T follicular helper cell (primary cell): Measurements from ENCODE around the gene AGBL3.

Source experiments
- DNase-seq: peaks from one replicate; pipeline ENCODE4 v3.0.0-alpha.2; 2020; ENCODE audit warnings: low read depth
- total RNA-seq, 2 experiments: gene quantifications; one replicate each; lab custom pipeline; 2026; lab: John Stamatoyannopoulos, UW

The AGBL3 gene
- total RNA-seq: 2.1 to 3.8 reads per million in 2 experiments

GRCh38 chr7:134986363-134987251 lies at the start of gene AGBL3:
AGBL3 (plus strand) TSS chr7:134986508; CDS start chr7:134987934, 1,426 bp downstream.
- DNase-seq: peak; percentile 80

GRCh38 chr7:134936893-134937510 lies 49.3 kb upstream of the AGBL3 start:
- no peak for DNase-seq

GRCh38 chr7:134938141-134938540 lies 48.2 kb upstream of the AGBL3 start:
- DNase-seq: no peak

GRCh38 chr7:134939136-134939535 lies 47.2 kb upstream of the AGBL3 start:
- DNase-seq: no peak

GRCh38 chr7:134940729-134941128 lies 45.6 kb upstream of the AGBL3 start:
- no peak for DNase-seq

- DNase-seq: no peak
Measured at GRCh38 chr7:134941185-134941900, 45.0 kb upstream of the AGBL3 start.

GRCh38 chr7:134941952-134942351 lies 44.4 kb upstream of the AGBL3 start:
- DNase-seq: no peak

GRCh38 chr7:134942690-134943466 lies 43.4 kb upstream of the AGBL3 start:
- no peak for DNase-seq

- no peak for DNase-seq
Measured at GRCh38 chr7:134943785-134944400, 42.4 kb upstream of the AGBL3 start.

- no peak for DNase-seq
Measured at GRCh38 chr7:134945691-134946090, 40.6 kb upstream of the AGBL3 start.

- DNase-seq: no peak
Measured at GRCh38 chr7:134946260-134946659, 40.0 kb upstream of the AGBL3 start.

GRCh38 chr7:134947329-134947728 lies 39.0 kb upstream of the AGBL3 start:
- DNase-seq: no peak

GRCh38 chr7:134947831-134948230 lies 38.5 kb upstream of the AGBL3 start:
- no peak for DNase-seq

GRCh38 chr7:134948246-134948645 lies 38.1 kb upstream of the AGBL3 start:
- DNase-seq: no peak

- DNase-seq: no peak
Measured at GRCh38 chr7:134948736-134949135, 37.6 kb upstream of the AGBL3 start.

- DNase-seq: no peak
Measured at GRCh38 chr7:134949171-134949570, 37.1 kb upstream of the AGBL3 start.

- no peak for DNase-seq
Measured at GRCh38 chr7:134954197-134955082, 31.9 kb upstream of the AGBL3 start.

GRCh38 chr7:134957005-134957404 lies 29.3 kb upstream of the AGBL3 start:
- no peak for DNase-seq

- DNase-seq: no peak
Measured at GRCh38 chr7:134959810-134960209, 26.5 kb upstream of the AGBL3 start.

GRCh38 chr7:134962270-134962780 lies 24.0 kb upstream of the AGBL3 start:
- no peak for DNase-seq
